ENCODE data around the gene BUD31. TPM values are rescaled to one million over a fixed set of nuclear protein-coding genes. Genes with fewer than 3 reads are reported as not detected.

Gene BUD31
- total and polyA plus RNA-seq, 10 of the 15 experiments (the other 5 are each of a cell fraction or from before 2014, with no cell fraction given) = 74.2 to 317 (median 130) TPM

GRCh38 chr7:99440195-99440594 is 31.4 kb downstream of the BUD31 start (continued):
- TF ChIP-seq ZNF592 (IDR thresholded peaks at IDR 0.05) (no peak), MYC (IDR thresholded peaks at IDR 0.05; ENCODE audit: insufficient read depth, insufficient read length, insufficient replicate concordance, low read length, severe bottlenecking) (no peak)

- no peaks in the 10 kb centered on the region for H4K20me1 ChIP-seq (ENCODE audit: control insufficient read depth, insufficient read depth)
- no peaks in the 10 kb centered on the region for H3K27me3 ChIP-seq (replicated peaks in 1 of 2; ENCODE audit: control insufficient read depth in 2 of 2, insufficient read depth in 2 of 2, low read length in 1 of 2)
- TF ChIP-seq RELA (IDR thresholded peaks at IDR 0.05; ENCODE audit: borderline replicate concordance, partially characterized antibody) (no peak), POLR2AphosphoS5 (IDR thresholded peaks at IDR 0.05; ENCODE audit: low read length) (no peak), ATF7 (IDR thresholded peaks at IDR 0.05; ENCODE audit: low read depth) (no peak), JUND (IDR thresholded peaks at IDR 0.05; ENCODE audit: low read depth, low read length) (no peak), ZBTB33 (IDR thresholded peaks at IDR 0.05) (no peak), SREBF1 (IDR thresholded peaks at IDR 0.05; ENCODE audit: low read length) (no peak)
- intact Hi-C loops (cut with micrococcal nuclease; ENCODE audit: unreplicated experiment) = no loop called here
- POLR2A ChIA-PET = interaction anchor here (0.6 kb wide), 1 partner anchor 642 kb away, joined by 3 read pairs; no protein-coding TSS in a partner anchor
- SMC1A ChIA-PET (ENCODE audit: uncharacterized antibody, unreplicated experiment) = interaction anchor here (1.1 to 1.5 kb wide), 2 partner anchors 27 to 60 kb away, joined by 3 read pairs; no protein-coding TSS in a partner anchor
- WGBS (ENCODE audit: insufficient coverage, insufficient replicate concordance, low lambda C conversion rate, missing lambda C conversion rate) = 100% methylated on average over 4 of the region's 4 CpGs
- ATAC-seq (no peak), DNase-seq (ENCODE audit: low read depth, low spot score) (no peak), FAIRE-seq (no peak)
- H2AFZ ChIP-seq (ENCODE audit: control insufficient read depth, low read depth, low read length) = no peak overlapping the region
- CTCF ChIA-PET = no interaction called here
- no peaks in the 10 kb centered on the region for H3K4me1 ChIP-seq (ENCODE audit: control insufficient read depth, insufficient read depth, low read length)
- no peaks in the 10 kb centered on the region for H3K79me2 ChIP-seq (ENCODE audit: control insufficient read depth, insufficient read depth, low read length)
- in situ Hi-C loops (cut with MboI) = no loop called here
- RAD21 ChIA-PET (ENCODE audit: unreplicated experiment) = no interaction called here
- H3K4me3 ChIP-seq = no peak overlapping the region
- no TSS peak for BruUV-seq (replicated peaks)
- H3K9me3 ChIP-seq (replicated peaks; ENCODE audit: control insufficient read depth, insufficient read depth, low read length) = no peaks in the 10 kb centered on the region
- no peak overlapping the region for H3K9ac ChIP-seq (ENCODE audit: control insufficient read depth, insufficient read depth, low read length)
- no peak overlapping the region for H3K4me2 ChIP-seq (ENCODE audit: control insufficient read depth, insufficient read depth)
- H3K27ac ChIP-seq (ENCODE audit: control insufficient read depth, insufficient read depth) = no peak overlapping the region
- H3K36me3 ChIP-seq (ENCODE audit: control insufficient read depth in 2 of 2, insufficient read depth in 2 of 2, low read length in 1 of 2) = peaks cover 26 to 30% of the 10 kb centered on the region in 2 experiments; a peak in 3 of 4 replicates
Observed at GRCh38 chr7:99446096-99446495, 37.3 kb downstream of the BUD31 start.
